GM12878 (cell line): ENCODE results near the gene LSM14B. TPM values are rescaled to one million over a fixed set of nuclear protein-coding genes. Genes with fewer than 3 reads are reported as not detected.

ENCODE experiments used
- ATAC-seq: fragments of 200-7000 bp; cut with Tn5 transposase; 3 replicates; pipeline ENCODE4 v1.9.1; 2020; ENCODE audit warnings: mild to moderate bottlenecking, moderate library complexity
- BruUV-seq: library from RNA; stranded (reverse); fragments of 400-500 nt; replicated peaks from 2 replicates; lab custom pipeline; 2021; lab: Mats Ljungman, UMichigan
- CTCF ChIA-PET: fragments of 300-600 bp; sonication (Branson Sonifier 250); formaldehyde crosslinking; extraction: SDS; loops from one replicate; lab custom pipeline; 2021; ENCODE audit warnings: inconsistent platforms; lab: Yijun Ruan, JAX
- POLR2A ChIA-PET: fragments of 350-600 bp; formaldehyde crosslinking; extraction: SDS; loops from one replicate; lab custom pipeline; 2021; ENCODE audit warnings: inconsistent platforms; lab: Charles Lee
- RAD21 ChIA-PET: fragments of 300-600 bp; sonication (Branson Sonifier 250); formaldehyde crosslinking; loops from one replicate; lab custom pipeline; 2023; ENCODE audit warnings: antibody characterized with exemption; ENCODE audit not compliant: unreplicated experiment; lab: Charles Lee
- SMC1A ChIA-PET: fragments of 300-600 bp; sonication (Branson Sonifier 250); formaldehyde crosslinking; loops from one replicate; lab custom pipeline; 2023; ENCODE audit not compliant: unreplicated experiment, uncharacterized antibody; lab: Charles Lee
- DNase-seq: peaks from one replicate; pipeline ENCODE4 v3.0.0-alpha.2; 2011; ENCODE audit warnings: low read depth, low spot score
- FAIRE-seq: peaks from 3 replicates; lab custom pipeline; 2011; peaks lifted over from hg19 to GRCh38; lab: Jason Lieb, UNC
- H2AFZ ChIP-seq: 2 replicates; pipeline ENCODE4 v1.6.0; 2011; ENCODE audit warnings: low read depth, low read length, control low read depth; ENCODE audit not compliant: control insufficient read depth
- H3K27ac ChIP-seq: 2 replicates; pipeline ENCODE4 v1.5.1; 2011; ENCODE audit warnings: control low read depth; ENCODE audit not compliant: control insufficient read depth, insufficient read depth
- H3K27me3 ChIP-seq, 2 experiments: replicated peaks in 1 of 2; 2 replicates each; pipeline versions ENCODE4 v1.6.0 to v1.6.1; 2011; ENCODE audit warnings: low read length in 1 of 2; ENCODE audit not compliant: control insufficient read depth in 2 of 2, insufficient read depth in 2 of 2
- H3K36me3 ChIP-seq, 2 experiments: 2 replicates each; pipeline ENCODE4 v1.5.1; 2011; ENCODE audit warnings: low read length in 1 of 2; ENCODE audit not compliant: control insufficient read depth in 2 of 2, insufficient read depth in 2 of 2
- H3K4me1 ChIP-seq: 2 replicates; pipeline ENCODE4 v1.6.1; 2011; ENCODE audit warnings: mild to moderate bottlenecking, low read length, moderate library complexity, mixed read lengths; ENCODE audit not compliant: control insufficient read depth, insufficient read depth
- H3K4me2 ChIP-seq: 2 replicates; pipeline ENCODE4 v1.6.0; 2011; ENCODE audit warnings: control low read depth; ENCODE audit not compliant: control insufficient read depth, insufficient read depth
- H3K4me3 ChIP-seq: fragments of 200-600 bp; sonication (generic); 2 replicates; pipeline ENCODE4 v1.5.1; 2016
- H3K79me2 ChIP-seq: 2 replicates; pipeline ENCODE4 v1.6.0; 2011; ENCODE audit warnings: low read length; ENCODE audit not compliant: control insufficient read depth, insufficient read depth
- H3K9ac ChIP-seq: 2 replicates; pipeline ENCODE4 v1.8.0; 2011; ENCODE audit warnings: low read length, control low read depth, mixed read lengths; ENCODE audit not compliant: control insufficient read depth, insufficient read depth
- H3K9me3 ChIP-seq: replicated peaks from 3 replicates; pipeline ENCODE4 v1.5.1; 2011; ENCODE audit warnings: mild to moderate bottlenecking, low read length; ENCODE audit not compliant: control insufficient read depth, insufficient read depth
- H4K20me1 ChIP-seq: 2 replicates; pipeline ENCODE4 v1.6.0; 2011; ENCODE audit not compliant: control insufficient read depth, insufficient read depth
- BACH1 ChIP-seq: fragments of 450-650 bp; IDR thresholded peaks from 2 replicates; pipeline ENCODE4 v1.6.1; 2017; ENCODE audit warnings: mild to moderate bottlenecking, borderline replicate concordance
- BCLAF1 ChIP-seq: fragments of 450-650 bp; IDR thresholded peaks from 2 replicates; pipeline ENCODE4 v1.6.1; 2017; ENCODE audit warnings: antibody characterized with exemption, mild to moderate bottlenecking, moderate library complexity
- FOS ChIP-seq: IDR thresholded peaks from 3 replicates; pipeline ENCODE4 v1.6.1; 2011; ENCODE audit warnings: borderline replicate concordance; ENCODE audit not compliant: insufficient read length; ENCODE audit errors: extremely low read depth
- MAX ChIP-seq: IDR thresholded peaks from 2 replicates; pipeline ENCODE4 v1.6.1; 2012; ENCODE audit warnings: low read depth, low read length, improper control_type of control experiment
- MLLT1 ChIP-seq: fragments of 450-650 bp; IDR thresholded peaks from 2 replicates; pipeline ENCODE4 v1.6.1; 2016; ENCODE audit warnings: mild to moderate bottlenecking
- POLR2AphosphoS2 ChIP-seq: IDR thresholded peaks from 2 replicates; pipeline ENCODE4 v1.6.1; 2011; ENCODE audit warnings: low read depth, mild to moderate bottlenecking, low read length, improper control_type of control experiment, moderate library complexity
- POLR2AphosphoS5 ChIP-seq: IDR thresholded peaks from 2 replicates; pipeline ENCODE4 v1.6.1; 2011; ENCODE audit warnings: mild to moderate bottlenecking, low read length, inconsistent platforms
- RELB ChIP-seq: fragments of 450-650 bp; IDR thresholded peaks from 2 replicates; pipeline ENCODE4 v1.6.1; 2017; ENCODE audit warnings: low read depth, mild to moderate bottlenecking, moderate library complexity
- TCF12 ChIP-seq: IDR thresholded peaks from 2 replicates; pipeline ENCODE4 v1.6.1; 2011; ENCODE audit warnings: low read depth, mild to moderate bottlenecking, low read length
- TCF7 ChIP-seq: IDR thresholded peaks from 2 replicates; pipeline ENCODE4 v1.6.1; 2014; ENCODE audit warnings: antibody characterized with exemption, borderline replicate concordance
- USF2 ChIP-seq: IDR thresholded peaks from 2 replicates; pipeline ENCODE4 v1.6.1; 2011; ENCODE audit warnings: low read depth, low read length, improper control_type of control experiment, borderline replicate concordance
- WGBS: methylation state at CpG from one replicate; pipeline ENCODE4 v1.1.6; 2016; ENCODE audit warnings: low lambda C conversion rate; ENCODE audit not compliant: insufficient replicate concordance, insufficient coverage; ENCODE audit errors: missing lambda C conversion rate; 5-methylcytosine and 5-hydroxymethylcytosine counted together
- in situ Hi-C: fragments of 300-500 bp; cut with MboI; formaldehyde crosslinking; loops from 9 replicates; pipeline ENCODE4 v1.14.3; 2018; ENCODE audit warnings: mixed read lengths
- intact Hi-C: fragments of 100-400 bp; cut with micrococcal nuclease; formaldehyde crosslinking; loops from one replicate; pipeline ENCODE4 v1.14.2; 2022; ENCODE audit not compliant: unreplicated experiment
- polyA plus RNA-seq, 11 experiments: library from polyadenylated mRNA; depleted of rRNA in 4 of 11; unstranded in 6 of 11; stranded (reverse) in 5 of 11; fragments of >200 nt; fragmentation: Nextera tagmentation in 4 of 11; fragmentation: Illumina TruSeq in 1 of 11; extraction: Ambion mirVana in 4 of 11; extraction: Trizol in 1 of 11; gene quantifications; 1 replicate in 1 of 11; 2 replicates in 10 of 11; pipeline versions ENCODE4 v1.2.1 to v1.2.3, GENCODE V29; 2011 to 2016; ENCODE audit warnings: inconsistent platforms in 2 of 11, missing spikeins in 2 of 11, low read depth in 1 of 11
- total RNA-seq, 4 experiments: library from RNA; depleted of rRNA in 3 of 4; stranded (reverse); fragments of >200 nt in 3 of 4; fragmentation: Illumina TruSeq in 1 of 4; extraction: Trizol in 1 of 4; gene quantifications; 2 replicates each; pipeline versions ENCODE4 v1.2.1 to v1.2.3, GENCODE V29; 2013 to 2021

Gene LSM14B
- total and polyA plus RNA-seq, 10 of the 15 experiments (the other 5 are each of a cell fraction or from before 2014, with no cell fraction given): 0.56 to 34.3 (median 15.6) TPM

GRCh38 chr20:62135573-62136266 is 13.4 kb downstream of the LSM14B start:
- H3K9me3 ChIP-seq: no peaks in the 10 kb centered on the region
- WGBS: 99% methylated on average over 8 of the region's 8 CpGs
- no peak overlapping the region for H2AFZ ChIP-seq
- POLR2A ChIA-PET: no interaction called here
- CTCF ChIA-PET: interaction anchor here (1.4 to 3.5 kb wide), 4 partner anchors 11 to 125 kb away, joined by 3 to 35 read pairs (median 14); partner anchors contain the start of gene LSM14B
- ATAC-seq: no peak
- no peak overlapping the region for H3K4me3 ChIP-seq
- peaks cover 18% of the 10 kb centered on the region for H3K79me2 ChIP-seq
- SMC1A ChIA-PET: interaction anchor here (1.0 to 1.9 kb wide), 6 partner anchors 8 to 127 kb away, joined by 3 to 9 read pairs (median 4); no protein-coding TSS in a partner anchor
- peaks cover 13% of the 10 kb centered on the region for H4K20me1 ChIP-seq
- FAIRE-seq: no peak
- H3K9ac ChIP-seq: no peak overlapping the region
- H3K4me2 ChIP-seq: no peak overlapping the region
- in situ Hi-C loops (no loop called here), intact Hi-C loops (loop anchor here (2.0 kb wide), 1 partner anchor 125 kb away; no protein-coding TSS in a partner anchor)
- no TSS peak for BruUV-seq
- peaks cover 3% of the 10 kb centered on the region; the same call in 1 of the 2 replicates for H3K4me1 ChIP-seq
- DNase-seq: no peak
- no peaks in the 10 kb centered on the region for H3K27me3 ChIP-seq
- H3K27ac ChIP-seq: no peak overlapping the region
- RAD21 ChIA-PET: interaction anchor here (1.1 to 3.3 kb wide), 2 partner anchors 45 to 125 kb away, joined by 3 to 18 read pairs; no protein-coding TSS in a partner anchor
- peaks cover 52 to 57% of the 10 kb centered on the region in 2 experiments for H3K36me3 ChIP-seq
- TF ChIP-seq TCF7 (no peak), MAX (no peak), BACH1 (no peak), FOS (no peak), BCLAF1 (no peak), TCF12 (no peak), RELB (no peak), MLLT1 (no peak), POLR2AphosphoS5 (peak; percentile 76), USF2 (no peak), POLR2AphosphoS2 (0 out of 2 replicates have a peak, but pooled peaks have one; percentile 9)
